Sciatic nerve (tissue), 2 donors: ENCODE results near the gene SPRR1A. TPM values are rescaled to one million over a fixed set of nuclear protein-coding genes. Genes with fewer than 3 reads are reported as not detected.

ENCODE experiments used
- ATAC-seq: fragments of 200-7000 bp; cut with Tn5 transposase; one replicate; pipeline ENCODE4 v1.9.1; 2020; ENCODE audit warnings: mild to moderate bottlenecking, moderate library complexity
- DNase-seq: peaks from one replicate; pipeline ENCODE4 v3.0.0-alpha.2; 2020; ENCODE audit warnings: low spot score
- intact Hi-C: fragments of 100-400 bp; cut with DNase I; formaldehyde crosslinking; loops from one replicate; pipeline ENCODE4 v1.14.2; 2022
- total RNA-seq: library from RNA; stranded (reverse); fragmentation: NEBNext Ultra II Directional; extraction: Animal tissue kit (Norgen Biotek cat#: 25700); gene quantifications from one replicate; pipeline ENCODE4 v1.2.1, GENCODE V29; 2021
- donor health status: DM: no; HTN: no; CAD: no.
- donor health status: DM: no; HTN: no; CAD: no.

The SPRR1A gene, protein sequence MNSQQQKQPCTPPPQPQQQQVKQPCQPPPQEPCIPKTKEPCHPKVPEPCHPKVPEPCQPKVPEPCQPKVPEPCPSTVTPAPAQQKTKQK
- not detected for total RNA-seq

DNA sequence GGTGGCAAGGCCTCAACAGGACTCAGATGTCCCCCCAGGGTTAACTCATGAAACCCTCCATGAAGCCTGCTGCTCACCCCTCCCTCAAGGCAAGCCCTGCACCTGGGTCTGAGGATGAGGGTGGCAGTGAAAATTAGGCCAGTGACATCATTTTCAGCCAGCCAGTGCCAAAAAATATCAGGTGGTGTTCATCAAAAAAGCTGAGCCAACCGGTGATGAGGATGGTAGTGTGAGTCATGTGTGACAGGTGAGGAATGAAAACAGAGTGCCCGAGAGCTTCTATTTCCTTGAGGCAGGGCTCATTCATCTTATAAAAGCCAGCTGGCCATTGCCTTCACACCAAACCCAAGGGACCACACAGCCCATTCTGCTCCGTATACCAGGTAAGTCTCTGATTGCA is at the start of gene SPRR1A:
Gene SPRR1A (plus strand): TSS at position 339 of the 400 bp plus-strand sequence. CDS start 1,150 bp downstream, outside the sequence.
- ATAC-seq (no peak), DNase-seq (no peak)
- intact Hi-C loops, result no loop called here

DNA sequence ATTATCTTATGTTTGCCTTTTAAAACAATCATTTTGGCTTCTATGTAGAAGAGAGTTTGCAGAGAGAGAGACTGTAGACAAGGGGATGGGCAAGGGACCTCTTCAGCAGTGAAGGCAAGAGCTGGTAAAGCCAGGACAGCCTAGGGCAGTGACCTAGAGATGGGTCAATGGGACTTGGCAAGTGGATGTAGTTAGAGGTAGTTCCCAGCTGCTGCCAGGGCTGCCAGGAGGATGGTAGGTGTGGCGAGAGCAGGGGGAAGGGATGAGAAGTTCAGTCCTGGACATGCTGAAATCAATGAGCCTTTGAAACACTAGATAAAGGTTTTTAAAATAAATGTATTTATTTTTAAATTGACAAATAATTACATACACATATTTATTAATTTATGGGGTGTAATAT is 43.3 kb upstream of the SPRR1A start:
- ATAC-seq, result no peak
- no peak for DNase-seq
- intact Hi-C loops, result no loop called here

DNA sequence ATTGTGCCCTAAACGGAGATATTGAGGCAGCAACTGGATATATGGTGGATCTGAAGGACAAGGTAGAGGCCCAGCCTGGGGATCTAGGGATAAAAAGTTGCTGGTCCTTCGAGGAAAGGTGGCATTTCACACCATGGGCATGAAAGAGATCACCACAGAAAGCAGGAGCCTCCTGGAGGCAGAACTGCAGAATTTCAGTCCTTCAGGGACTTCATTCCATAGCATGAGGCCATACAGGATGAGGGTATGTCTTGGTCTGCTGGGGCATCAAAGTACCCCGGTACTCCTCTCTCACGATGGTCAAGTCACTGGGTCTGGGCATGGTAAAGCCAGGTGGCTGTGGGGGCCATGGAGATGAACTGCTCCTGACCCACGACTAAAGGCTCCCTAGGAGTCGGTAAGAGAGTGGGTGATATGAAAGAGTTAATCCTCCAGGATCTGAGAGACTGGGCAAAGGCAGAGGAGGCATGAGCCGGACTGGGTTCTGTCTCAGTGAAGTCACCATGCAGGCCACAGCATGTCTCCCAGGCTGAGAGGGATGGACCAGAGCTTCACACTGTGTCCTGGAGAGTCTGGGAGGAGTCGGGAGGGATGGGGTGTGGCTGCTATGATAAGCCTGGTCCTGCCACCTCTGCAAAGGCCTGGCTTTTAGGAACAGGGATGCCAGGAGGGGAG is 42.7 kb upstream of the SPRR1A start:
- intact Hi-C loops, result no loop called here
- DNase-seq, result no peak
- no peak for ATAC-seq

DNA sequence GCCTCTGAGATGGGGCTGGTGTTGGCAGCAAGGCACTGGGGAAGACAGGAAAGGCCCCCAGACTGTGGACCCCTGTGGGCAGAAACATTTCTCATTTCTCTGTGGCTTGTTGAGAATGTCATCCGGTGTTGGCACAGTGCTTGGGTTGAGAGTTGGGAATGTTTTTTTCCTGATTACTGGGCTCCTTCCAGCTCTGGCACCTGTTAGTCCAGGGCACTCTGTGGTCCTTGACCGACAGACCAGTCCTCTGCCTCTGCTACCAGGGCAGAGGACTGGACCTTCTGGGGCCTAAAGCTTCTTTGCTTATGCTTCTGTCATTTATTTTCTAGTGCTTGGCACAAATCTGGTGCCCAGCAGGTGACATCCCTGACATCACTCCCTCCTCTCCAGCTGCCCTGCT is 41.7 kb upstream of the SPRR1A start:
- intact Hi-C loops, result no loop called here
- DNase-seq (no peak), ATAC-seq (no peak)

DNA sequence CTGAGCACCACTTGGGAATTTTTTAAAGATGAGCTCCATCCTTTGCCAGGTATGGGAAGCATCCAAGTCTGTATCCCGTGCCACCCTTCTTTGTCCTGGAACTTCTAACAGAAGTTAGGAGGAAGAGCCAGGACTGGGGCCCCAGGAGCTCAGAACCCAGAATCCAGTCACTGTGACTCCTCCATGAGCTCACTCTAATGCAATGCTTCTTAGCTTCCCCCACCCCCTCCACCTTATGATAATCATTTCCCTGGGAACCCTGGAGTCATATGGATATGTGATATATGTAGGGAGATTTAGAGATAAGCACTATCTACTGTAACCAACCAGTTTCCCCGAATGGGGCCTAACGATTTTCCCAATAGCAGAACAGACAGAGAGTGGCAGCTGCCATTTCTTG is 37.6 kb upstream of the SPRR1A start:
- no peak for DNase-seq
- intact Hi-C loops, result no loop called here
- no peak for ATAC-seq

DNA sequence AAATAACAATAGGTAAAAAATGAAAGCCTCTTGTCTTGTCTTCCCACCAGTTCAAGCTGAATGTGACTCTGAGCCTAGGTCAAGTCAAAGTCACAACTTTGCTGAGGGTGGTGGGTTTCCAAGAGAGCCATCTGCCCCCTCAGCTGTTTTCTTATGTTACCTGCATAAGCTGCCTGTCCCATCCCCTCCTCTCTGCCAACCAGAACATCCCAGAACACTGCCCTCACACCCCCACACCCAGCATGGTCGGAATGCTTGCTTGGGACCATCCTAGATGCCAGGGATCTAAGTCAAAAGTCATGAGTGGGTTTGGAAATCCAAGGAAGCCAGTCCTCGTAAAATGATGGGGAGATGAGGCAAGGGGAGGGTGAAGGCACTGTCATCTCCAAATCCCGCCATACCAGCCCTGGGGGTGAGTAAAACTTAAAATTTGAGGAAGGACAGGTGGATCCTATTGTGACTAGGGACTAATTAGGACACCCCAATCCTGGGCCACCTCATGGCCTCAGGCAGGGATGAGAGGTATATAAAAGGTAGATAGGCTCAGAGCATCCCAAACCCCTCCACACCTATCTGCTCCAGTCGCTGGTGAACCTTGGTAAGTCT is 37.1 kb upstream of the SPRR1A start, which contains the start of gene SPRR5:
Gene SPRR5 (plus strand): TSS at position 556 of the 606 bp plus-strand sequence. CDS start 1,349 bp downstream, outside the sequence.
- ATAC-seq, result no peak
- no peak for DNase-seq
- intact Hi-C loops, result no loop called here

DNA sequence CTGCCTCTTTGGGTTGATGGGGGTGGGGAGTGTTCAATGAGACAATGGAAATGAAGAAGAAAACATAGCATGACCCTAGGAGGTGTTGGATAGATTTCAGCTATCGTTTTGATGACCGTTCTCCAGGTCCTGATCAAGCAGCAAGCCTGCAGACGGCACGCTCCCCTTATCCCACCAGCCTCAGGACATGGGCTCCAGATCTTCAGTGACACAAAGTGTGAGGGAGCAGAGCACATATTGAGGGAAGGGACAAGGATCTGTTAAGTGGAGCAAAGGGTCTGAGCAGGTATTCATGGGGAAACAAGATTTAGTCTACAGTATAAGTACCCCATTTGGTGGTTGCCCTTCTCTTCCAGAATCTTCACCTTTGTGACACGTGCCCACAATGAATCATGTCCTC is 32.2 kb upstream of the SPRR1A start:
- no peak for ATAC-seq
- DNase-seq, result no peak
- intact Hi-C loops, result no loop called here

DNA sequence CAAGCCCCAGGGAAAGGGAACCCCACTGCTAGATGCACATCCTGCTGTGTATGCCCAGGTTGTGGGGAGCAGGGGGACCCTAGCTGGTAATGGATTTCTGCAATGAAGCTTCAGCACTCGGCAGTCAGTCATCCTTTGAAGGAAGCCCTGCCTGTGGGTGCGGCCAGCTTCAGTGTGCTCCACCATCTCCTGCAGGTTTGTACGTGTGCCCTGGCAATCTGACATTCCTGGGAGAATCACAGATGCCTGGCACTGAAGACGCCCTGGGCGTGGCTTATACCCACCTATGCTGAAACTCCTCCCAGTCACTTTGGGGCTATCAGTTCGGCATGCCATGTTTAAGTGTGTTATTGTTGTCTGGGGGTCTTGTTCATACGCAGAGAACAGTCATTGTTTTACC is 30.1 kb upstream of the SPRR1A start:
- intact Hi-C loops, result no loop called here
- no peak for ATAC-seq
- no peak for DNase-seq

DNA sequence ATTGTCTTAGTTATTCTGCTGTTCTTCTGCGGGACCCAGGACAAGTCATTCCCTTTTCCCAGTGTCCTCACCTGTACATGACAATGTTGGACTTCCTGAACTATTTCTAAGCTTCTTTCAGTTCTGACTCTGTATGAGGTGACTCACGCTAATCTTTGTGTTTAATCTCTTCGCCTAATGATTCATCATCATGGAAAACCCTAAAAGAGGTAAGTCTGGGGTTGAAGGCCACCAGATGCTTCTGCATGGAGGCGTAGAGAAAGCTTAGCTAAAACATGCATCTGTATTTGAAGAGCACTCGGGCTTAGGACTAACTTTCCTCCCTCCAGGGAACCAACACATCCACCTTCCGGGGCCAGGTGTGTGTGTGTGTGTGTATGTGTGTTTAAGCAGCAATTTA is 29.4 kb upstream of the SPRR1A start:
- no peak for ATAC-seq
- DNase-seq, result no peak
- intact Hi-C loops, result no loop called here

DNA sequence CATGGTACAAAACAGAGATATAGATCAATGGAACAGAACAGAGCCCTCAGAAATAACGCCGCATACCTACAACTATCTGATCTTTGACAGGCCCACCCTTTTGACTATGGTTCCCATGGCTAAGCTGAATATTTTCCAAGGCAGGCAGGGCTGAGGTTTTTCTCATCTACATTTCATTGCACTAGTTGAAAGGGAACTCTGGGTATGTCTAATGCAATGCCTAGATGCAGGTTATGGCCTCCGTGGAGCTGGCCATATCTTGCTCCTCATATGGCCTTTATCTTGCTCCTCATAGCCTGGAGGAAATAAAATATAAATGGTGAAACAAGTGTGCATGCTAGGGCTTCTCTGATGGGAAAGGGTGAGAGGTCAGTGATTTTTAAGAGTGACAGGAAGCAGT is 26.3 kb upstream of the SPRR1A start:
- DNase-seq (no peak), ATAC-seq (no peak)
- intact Hi-C loops, result no loop called here

DNA sequence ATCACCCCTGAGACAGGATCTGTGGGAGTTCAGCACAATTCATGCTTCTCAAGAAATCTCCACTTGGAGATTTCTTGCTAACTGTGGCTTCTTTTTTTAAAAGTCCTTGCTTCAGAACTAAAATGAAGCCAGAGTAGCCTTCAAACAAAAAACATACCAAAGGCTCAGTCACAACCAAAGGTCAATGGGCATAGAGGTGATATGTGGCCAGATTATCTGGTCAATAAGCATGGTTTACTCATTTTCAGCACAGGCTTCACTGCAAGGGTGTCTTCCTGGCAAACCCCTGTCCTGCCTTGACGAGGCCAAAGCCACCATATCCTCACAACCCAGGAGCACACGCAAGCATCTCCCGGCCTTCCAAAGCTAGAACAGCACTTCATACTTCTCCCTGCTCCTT is 24.6 kb upstream of the SPRR1A start:
- intact Hi-C loops, result no loop called here
- no peak for DNase-seq
- ATAC-seq, result no peak

DNA sequence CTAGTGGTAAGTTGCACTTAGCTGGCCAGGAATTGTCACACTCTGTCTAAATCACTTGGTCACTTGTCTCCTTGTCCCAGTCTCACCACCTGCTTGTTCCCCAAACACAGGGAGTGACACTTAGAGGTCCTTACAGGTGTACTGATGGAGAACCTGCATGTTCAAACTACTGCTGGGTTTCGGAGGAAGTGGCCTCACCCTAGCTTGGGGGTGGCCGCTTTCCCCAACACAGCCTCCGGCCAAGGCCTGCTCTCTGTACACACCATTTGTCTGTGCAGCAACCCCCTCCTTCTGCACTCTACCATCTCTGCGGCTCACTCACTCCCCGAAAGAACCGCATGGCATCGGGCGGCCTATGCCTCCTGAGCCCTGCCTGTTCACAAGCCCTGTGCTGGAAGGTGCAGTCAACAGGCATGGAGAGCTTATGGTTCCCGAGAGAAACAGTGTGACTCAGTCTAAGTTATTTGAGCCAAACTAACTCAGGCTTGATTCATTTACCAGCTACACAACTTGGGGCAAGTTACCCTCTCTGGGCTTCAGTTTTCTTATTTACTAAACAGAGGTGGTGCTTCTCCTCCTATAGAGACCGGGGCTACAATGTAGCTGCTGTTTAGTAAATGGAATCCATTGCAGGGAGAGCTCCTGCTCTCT is 24.0 kb upstream of the SPRR1A start:
- ATAC-seq (no peak), DNase-seq (no peak)
- intact Hi-C loops, result no loop called here

DNA sequence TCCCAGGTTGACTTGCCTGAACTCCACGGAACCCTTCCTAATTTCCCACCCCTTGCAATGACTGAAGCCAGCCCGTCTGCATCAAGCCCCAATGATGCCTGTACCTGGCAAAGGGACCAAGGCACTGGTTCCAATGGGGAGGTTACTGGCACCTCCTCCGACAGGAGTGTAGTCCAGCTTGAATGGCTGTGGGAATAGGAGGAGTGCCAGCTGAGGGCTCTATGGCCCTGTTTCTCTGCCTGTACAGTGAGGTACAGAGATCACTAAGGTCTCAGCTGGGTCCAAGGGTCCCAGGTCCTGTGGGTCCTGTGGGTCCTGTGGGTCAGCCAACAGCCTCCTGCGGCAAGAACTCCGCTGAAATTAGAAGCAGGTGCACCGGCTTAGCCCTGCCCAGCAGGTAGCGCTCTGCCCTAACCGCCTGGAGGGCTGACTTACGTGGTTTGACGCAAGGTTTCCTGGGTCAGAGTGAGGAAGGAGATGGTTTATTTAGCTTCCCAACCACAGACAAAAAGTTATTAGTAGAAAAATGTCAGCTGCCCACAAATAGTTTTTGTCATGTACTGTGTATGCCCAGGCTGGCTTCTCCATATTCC is 23.3 kb upstream of the SPRR1A start:
- intact Hi-C loops, result no loop called here
- DNase-seq (no peak), ATAC-seq (no peak)

DNA sequence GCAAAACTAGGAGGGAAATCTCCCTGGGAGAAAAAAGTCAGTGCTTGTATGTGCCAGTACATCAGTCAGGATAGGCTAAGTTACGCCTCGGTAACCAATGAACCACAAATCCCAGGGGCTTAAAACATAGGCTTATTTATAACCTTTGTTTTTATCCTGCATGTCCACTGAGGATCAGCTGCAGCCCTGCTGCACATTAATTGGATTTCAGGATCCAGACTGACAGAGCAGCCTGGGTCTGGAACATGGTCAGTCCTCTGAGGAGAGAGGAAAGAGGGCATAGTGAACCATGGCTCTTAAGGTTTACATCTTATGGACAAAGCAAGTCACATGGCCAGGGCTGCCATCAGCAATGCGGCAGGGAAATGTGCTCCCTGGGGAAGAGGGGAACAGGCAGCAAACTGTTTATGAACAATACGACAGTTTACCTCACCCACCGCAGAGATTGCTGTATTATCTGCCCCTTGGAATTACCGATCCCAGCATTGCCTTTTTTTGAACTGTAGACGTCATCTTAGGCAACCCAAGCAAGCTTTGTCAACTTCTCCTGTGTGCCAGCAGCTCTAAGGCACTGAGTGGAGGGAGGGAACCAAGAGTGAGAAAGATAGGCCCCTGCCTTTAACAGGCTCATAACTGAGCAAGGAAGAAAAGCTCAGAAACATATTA is 22.5 kb upstream of the SPRR1A start:
- no peak for ATAC-seq
- intact Hi-C loops, result no loop called here
- no peak for DNase-seq

DNA sequence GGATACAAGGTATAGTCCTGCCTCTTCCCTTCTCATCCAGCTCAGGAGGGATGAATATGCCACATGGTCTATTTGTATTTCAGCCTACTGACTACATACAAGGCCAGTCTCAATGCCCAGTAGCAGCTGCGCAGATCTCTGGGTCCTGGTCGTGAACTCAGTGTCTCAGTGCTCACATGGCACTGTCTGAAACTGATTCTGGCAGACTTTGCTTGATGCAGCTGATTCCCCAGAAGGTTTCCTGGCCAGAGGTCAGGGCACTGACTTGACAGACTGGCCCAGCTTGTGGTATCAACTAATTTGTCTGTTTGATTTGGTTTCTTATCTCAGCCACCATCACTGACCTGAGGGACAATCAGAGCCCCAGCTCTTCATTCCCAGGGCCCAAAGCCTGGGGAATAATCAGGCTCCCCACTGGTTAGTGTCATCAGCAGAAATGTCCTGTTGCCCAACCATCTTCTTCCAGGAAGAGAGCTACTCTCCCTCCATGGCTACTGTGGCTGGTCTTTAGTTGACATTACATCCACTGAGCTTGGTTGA is 20.9 kb upstream of the SPRR1A start:
- ATAC-seq (no peak), DNase-seq (no peak)
- intact Hi-C loops, result no loop called here

DNA sequence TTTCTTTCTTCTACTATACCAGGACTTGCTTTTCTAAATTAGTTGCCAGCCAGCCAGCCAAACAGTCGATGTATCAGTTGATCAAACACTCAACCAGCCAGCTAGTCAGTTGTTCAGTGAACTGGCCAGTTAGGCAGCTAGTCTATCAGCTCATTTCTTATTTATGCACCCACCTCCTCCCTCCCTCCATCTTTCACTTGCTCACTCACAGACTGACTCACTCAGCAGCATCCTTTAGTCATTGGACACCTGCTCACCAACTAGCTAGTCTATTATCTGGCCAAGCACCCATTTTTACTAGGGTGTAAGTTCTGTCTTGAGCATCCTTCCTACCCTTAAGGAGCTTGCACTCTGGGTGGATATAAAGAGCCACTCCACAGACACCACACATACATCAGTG is 19.3 kb upstream of the SPRR1A start:
- no peak for DNase-seq
- ATAC-seq, result no peak
- intact Hi-C loops, result no loop called here

DNA sequence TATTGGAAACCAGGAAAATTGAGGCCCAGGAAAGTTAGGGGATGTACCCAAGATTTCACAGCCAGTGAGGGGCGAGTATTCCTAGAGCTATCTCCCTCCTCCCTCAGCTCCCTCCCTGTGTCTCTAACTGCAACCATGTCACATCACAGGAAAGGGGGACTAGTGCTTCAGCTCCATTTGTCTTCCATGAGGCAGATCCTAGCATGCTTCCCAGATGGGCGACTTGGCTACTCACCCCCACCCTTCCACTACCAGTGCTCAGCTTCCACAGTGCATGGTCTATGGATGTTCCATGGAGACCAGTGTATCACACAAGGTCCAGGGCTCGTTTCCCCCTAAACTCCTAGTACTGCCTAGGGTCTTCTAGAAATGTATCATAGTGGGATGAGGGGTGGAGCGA is 18.0 kb upstream of the SPRR1A start:
- DNase-seq (no peak), ATAC-seq (no peak)
- intact Hi-C loops, result no loop called here

DNA sequence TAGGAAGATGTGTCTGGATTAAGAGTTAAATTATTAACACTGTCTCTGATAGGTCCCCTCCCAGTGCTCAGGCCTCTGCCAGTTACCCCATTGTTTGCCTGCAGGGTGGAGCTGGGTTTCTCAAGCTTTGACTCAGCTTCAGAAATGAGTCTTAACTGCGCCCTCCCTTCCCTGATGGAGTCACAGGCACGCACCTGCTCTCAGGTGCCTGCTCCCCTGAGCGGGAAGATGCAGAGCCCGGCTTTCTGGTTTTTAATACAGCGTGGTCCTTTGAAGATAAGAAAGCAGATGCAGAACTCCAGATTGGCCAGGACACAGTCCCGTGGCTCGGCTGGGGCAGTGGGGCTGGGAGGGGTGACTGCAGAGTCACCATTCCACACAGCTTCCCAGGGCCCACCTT is 16.7 kb upstream of the SPRR1A start:
- DNase-seq, result no peak
- intact Hi-C loops, result no loop called here

DNA sequence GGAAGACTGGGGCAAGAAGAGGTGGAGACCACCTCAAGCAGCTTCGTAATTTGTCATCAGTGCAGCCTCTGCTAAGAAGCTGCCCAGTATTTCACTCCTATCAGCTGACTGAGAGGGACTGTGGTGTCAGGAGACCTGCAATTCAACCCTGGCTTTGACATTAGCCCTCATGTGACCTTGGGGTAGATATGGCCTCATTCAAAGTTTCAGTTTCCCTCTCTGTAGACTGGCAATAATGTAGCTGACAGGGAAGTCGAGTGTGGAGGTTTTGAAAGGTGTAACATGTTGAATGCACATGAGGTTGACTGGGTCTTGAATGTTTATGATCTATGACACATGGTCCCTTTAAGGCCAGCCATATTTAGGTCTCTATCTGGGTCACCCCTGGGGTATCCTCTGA is 15.6 kb upstream of the SPRR1A start:
- no peak for DNase-seq
- intact Hi-C loops, result no loop called here
- no peak for ATAC-seq

More for the DNA sequence above, 16.7 kb upstream of the SPRR1A start:
- no peak for ATAC-seq
